WTC11 (cell line): Measurements from ENCODE around the gene MISFA. TPM values are rescaled to one million over a fixed set of nuclear protein-coding genes. Genes with fewer than 3 reads are reported as not detected.
"Not testable (repeated sequence)": the region's sequence is repeated elsewhere in the genome, so short reads cannot be mapped to it uniquely, and the experiment has no call there.

Experiments
- ATAC-seq: fragments of 200-7000 bp; cut with Tn5 transposase; 2 replicates; pipeline ENCODE4 v1.10.0; 2021; ENCODE audit warnings: mild to moderate bottlenecking, moderate library complexity
- CTCF ChIA-PET: fragments of 300-600 bp; sonication (Branson Sonifier 250); formaldehyde crosslinking; loops from one replicate; lab custom pipeline; 2021; ENCODE audit warnings: antibody characterized with exemption; lab: Charles Lee
- POLR2A ChIA-PET: fragments of 350-600 bp; sonication (Branson Sonifier 250); formaldehyde crosslinking; loops from one replicate; lab custom pipeline; 2021; ENCODE audit warnings: antibody characterized with exemption; lab: Charles Lee
- DNase-seq: peaks from one replicate; pipeline ENCODE4 v3.0.0; 2021; ENCODE audit warnings: low spot score
- H3K27ac Mint-ChIP-seq: 2 replicates; pipeline ENCODE4 v1.8.0; 2021; ENCODE audit warnings: mixed read lengths
- H3K27me3 Mint-ChIP-seq: 2 replicates; pipeline ENCODE4 v1.8.0; 2021; ENCODE audit warnings: low read depth, mild to moderate bottlenecking, moderate library complexity, mixed read lengths
- H3K36me3 Mint-ChIP-seq: 2 replicates; pipeline ENCODE4 v1.8.0; 2021; ENCODE audit warnings: mixed read lengths
- H3K4me1 Mint-ChIP-seq: 2 replicates; pipeline ENCODE4 v1.8.0; 2022; ENCODE audit warnings: mixed read lengths
- H3K4me3 Mint-ChIP-seq: 2 replicates; pipeline ENCODE4 v1.8.0; 2021; ENCODE audit warnings: mild to moderate bottlenecking, moderate library complexity, mixed read lengths
- H3K9me3 Mint-ChIP-seq: 2 replicates; pipeline ENCODE4 v1.8.0; 2021; ENCODE audit warnings: mixed read lengths
- AFF4 ChIP-seq: sonication (generic); formaldehyde crosslinking; IDR thresholded peaks from 2 replicates; pipeline ENCODE4 v1.8.1; 2023; ENCODE audit warnings: mild to moderate bottlenecking, missing genetic modification reagents, borderline replicate concordance
- CDX4 ChIP-seq: fragments of 250-450 bp; sonication (Bioruptor Pico); IDR thresholded peaks from 2 replicates; pipeline ENCODE4 v1.9.0; 2021; ENCODE audit warnings: moderate library complexity, mild to moderate bottlenecking, inconsistent platforms, borderline replicate concordance
- ETV6 ChIP-seq: sonication (generic); formaldehyde crosslinking; IDR thresholded peaks from 2 replicates; pipeline ENCODE4 v1.8.1; 2022; ENCODE audit warnings: mild to moderate bottlenecking, missing genetic modification reagents
- GTF2I ChIP-seq: fragments of 250-450 bp; sonication (Bioruptor Pico); conservative IDR thresholded peaks from 2 replicates; pipeline ENCODE4 v1.4.0; 2021; ENCODE audit warnings: mild to moderate bottlenecking
- MYBL2 ChIP-seq: sonication (generic); formaldehyde crosslinking; IDR thresholded peaks from 2 replicates; pipeline ENCODE4 v1.8.1; 2023; ENCODE audit warnings: mild to moderate bottlenecking, moderate library complexity, missing genetic modification reagents
- SMAD4 ChIP-seq: sonication (generic); formaldehyde crosslinking; IDR thresholded peaks from 2 replicates; pipeline ENCODE4 v1.8.0; 2022; ENCODE audit warnings: mild to moderate bottlenecking, missing genetic modification reagents
- TCF7 ChIP-seq: sonication (generic); formaldehyde crosslinking; IDR thresholded peaks from 2 replicates; pipeline ENCODE4 v1.8.0; 2022; ENCODE audit warnings: mild to moderate bottlenecking, low read depth, missing genetic modification reagents, moderate library complexity
- ZNF425 ChIP-seq: fragments of 250-450 bp; sonication (Bioruptor Pico); conservative IDR thresholded peaks from 2 replicates; pipeline ENCODE4 v1.9.0; 2021; ENCODE audit warnings: mild to moderate bottlenecking
- ZNF512 ChIP-seq: sonication (generic); formaldehyde crosslinking; IDR thresholded peaks from 2 replicates; pipeline ENCODE4 v1.8.1; 2022; ENCODE audit warnings: missing genetic modification reagents, borderline replicate concordance
- ZNF671 ChIP-seq: fragments of 250-450 bp; sonication (Bioruptor Pico); IDR thresholded peaks from 2 replicates; pipeline ENCODE4 v1.8.0; 2021; ENCODE audit warnings: mild to moderate bottlenecking
- total RNA-seq: library from RNA; stranded (reverse); gene quantifications from 3 replicates; pipeline ENCODE4 v1.2.3, GENCODE V29; 2021
- TF ChIP-seq, protein P1 (sequence below): sonication (generic); formaldehyde crosslinking; IDR thresholded peaks from 2 replicates; pipeline ENCODE4 v1.8.0; 2022; ENCODE audit warnings: mild to moderate bottlenecking, missing genetic modification reagents
- TF ChIP-seq, protein P2 (sequence below): sonication (generic); formaldehyde crosslinking; IDR thresholded peaks from 2 replicates; pipeline ENCODE4 v1.8.1; 2023; ENCODE audit warnings: mild to moderate bottlenecking, missing genetic modification reagents

The MISFA gene
- total RNA-seq, 1 experiment from 2014 or later, result 3.2 TPM

GRCh38 chr11:18588297-18589252, 11.0 kb upstream of the MISFA start, which contains the start of gene UEVLD (continued):
- TF ChIP-seq, protein P1, sequence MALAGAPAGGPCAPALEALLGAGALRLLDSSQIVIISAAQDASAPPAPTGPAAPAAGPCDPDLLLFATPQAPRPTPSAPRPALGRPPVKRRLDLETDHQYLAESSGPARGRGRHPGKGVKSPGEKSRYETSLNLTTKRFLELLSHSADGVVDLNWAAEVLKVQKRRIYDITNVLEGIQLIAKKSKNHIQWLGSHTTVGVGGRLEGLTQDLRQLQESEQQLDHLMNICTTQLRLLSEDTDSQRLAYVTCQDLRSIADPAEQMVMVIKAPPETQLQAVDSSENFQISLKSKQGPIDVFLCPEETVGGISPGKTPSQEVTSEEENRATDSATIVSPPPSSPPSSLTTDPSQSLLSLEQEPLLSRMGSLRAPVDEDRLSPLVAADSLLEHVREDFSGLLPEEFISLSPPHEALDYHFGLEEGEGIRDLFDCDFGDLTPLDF (CRISPR knock-in tag), result peak; percentile 28; the same call in 1 of the 2 replicates
- TF ChIP-seq SMAD4 (CRISPR knock-in tag) (no peak), TCF7 (CRISPR knock-in tag) (no peak)

- ChIA-PET CTCF (interaction anchor here (0.9 kb wide), 1 partner anchor 50 kb away, joined by 4 read pairs; no protein-coding TSS in a partner anchor), POLR2A (interaction anchor here (1.7 kb wide), 1 partner anchor 64 kb away, joined by 6 read pairs; the partner anchor contains the start of gene TSG101)
- ATAC-seq, result no peak
- H3K4me3 Mint-ChIP-seq, result no peak overlapping the region
- 0 out of 2 replicates have a peak, but pooled peaks cover 4% of the 10 kb centered on the region for H3K36me3 Mint-ChIP-seq
- TF ChIP-seq AFF4 (CRISPR knock-in tag) (no peak), MYBL2 (CRISPR knock-in tag) (no peak)
- TF ChIP-seq, protein P2, sequence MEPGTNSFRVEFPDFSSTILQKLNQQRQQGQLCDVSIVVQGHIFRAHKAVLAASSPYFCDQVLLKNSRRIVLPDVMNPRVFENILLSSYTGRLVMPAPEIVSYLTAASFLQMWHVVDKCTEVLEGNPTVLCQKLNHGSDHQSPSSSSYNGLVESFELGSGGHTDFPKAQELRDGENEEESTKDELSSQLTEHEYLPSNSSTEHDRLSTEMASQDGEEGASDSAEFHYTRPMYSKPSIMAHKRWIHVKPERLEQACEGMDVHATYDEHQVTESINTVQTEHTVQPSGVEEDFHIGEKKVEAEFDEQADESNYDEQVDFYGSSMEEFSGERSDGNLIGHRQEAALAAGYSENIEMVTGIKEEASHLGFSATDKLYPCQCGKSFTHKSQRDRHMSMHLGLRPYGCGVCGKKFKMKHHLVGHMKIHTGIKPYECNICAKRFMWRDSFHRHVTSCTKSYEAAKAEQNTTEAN, result no peak
- H3K9me3 Mint-ChIP-seq, result no peaks in the 10 kb centered on the region
- H3K27me3 Mint-ChIP-seq, result no peaks in the 10 kb centered on the region
- H3K4me1 Mint-ChIP-seq, result no peaks in the 10 kb centered on the region
- no peak overlapping the region for H3K27ac Mint-ChIP-seq
- no peak for DNase-seq
Observed at GRCh38 chr11:18590571-18590970, 9.0 kb upstream of the MISFA start.

GRCh38 chr11:18594088-18594487, 5.5 kb upstream of the MISFA start:
- ATAC-seq, H3K27me3 Mint-ChIP-seq, H3K27ac Mint-ChIP-seq, DNase-seq, CTCF ChIA-PET, H3K4me1 Mint-ChIP-seq, H3K9me3 Mint-ChIP-seq, H3K4me3 Mint-ChIP-seq: not testable (repeated sequence)
- peaks cover 20% of the 10 kb centered on the region for H3K36me3 Mint-ChIP-seq
- POLR2A ChIA-PET, result interaction anchor here (0.6 to 0.7 kb wide), 2 partner anchors 42 to 56 kb away, joined by 5 to 6 read pairs; no protein-coding TSS in a partner anchor

GRCh38 chr11:18594999-18595749, 4.4 kb upstream of the MISFA start:
- DNase-seq (no peak), ATAC-seq (no peak)
- no peaks in the 10 kb centered on the region for H3K27me3 Mint-ChIP-seq
- H3K9me3 Mint-ChIP-seq, result no peaks in the 10 kb centered on the region
- no peak overlapping the region for H3K4me3 Mint-ChIP-seq
- no peaks in the 10 kb centered on the region for H3K4me1 Mint-ChIP-seq
- H3K27ac Mint-ChIP-seq, result no peak overlapping the region
- H3K36me3 Mint-ChIP-seq, result peaks cover 20% of the 10 kb centered on the region
- CTCF ChIA-PET, result interaction anchor here (0.6 to 0.7 kb wide), 2 partner anchors 9 to 31 kb away, joined by 3 to 7 read pairs; no protein-coding TSS in a partner anchor
- POLR2A ChIA-PET, result no interaction called here
- TF ChIP-seq ZNF671 (CRISPR knock-in tag) (no peak), GTF2I (CRISPR knock-in tag) (no peak), ETV6 (CRISPR knock-in tag) (no peak), ZNF512 (CRISPR knock-in tag) (no peak), CDX4 (CRISPR knock-in tag) (no peak), ZNF425 (CRISPR knock-in tag) (no peak)
- TF ChIP-seq, protein P2, result no peak
